HepG2 (cell line): Measurements from ENCODE around the gene RNF14. TPM values are rescaled to one million over a fixed set of nuclear protein-coding genes. Genes with fewer than 3 reads are reported as not detected.

ENCODE experiments used
- ATAC-seq: fragments of 200-7000 bp; cut with Tn5 transposase; 3 replicates; pipeline ENCODE4 v1.9.1; 2020; ENCODE audit warnings: mild to moderate bottlenecking, moderate library complexity
- BruUV-seq: library from RNA; stranded (reverse); fragments of 400-500 nt; replicated peaks from 2 replicates; lab custom pipeline; 2021; lab: Mats Ljungman, UMichigan
- CTCF ChIA-PET: fragments of 300-600 bp; formaldehyde crosslinking; extraction: SDS; loops from one replicate; lab custom pipeline; 2021; ENCODE audit warnings: low total read pairs, inconsistent platforms, low intra/inter-chr PET ratio; lab: Yijun Ruan, JAX
- POLR2A ChIA-PET: fragments of 350-600 bp; sonication (Branson Sonifier 250); formaldehyde crosslinking; loops from one replicate; lab custom pipeline; 2020; ENCODE audit warnings: antibody characterized with exemption, inconsistent platforms; lab: Yijun Ruan, JAX
- DNase-seq: peaks from one replicate; pipeline ENCODE4 v3.0.0-alpha.2; 2015; ENCODE audit warnings: low spot score
- FAIRE-seq: peaks from 3 replicates; lab custom pipeline; 2011; peaks lifted over from hg19 to GRCh38; lab: Jason Lieb, UNC
- H2AFZ ChIP-seq: one replicate; pipeline ENCODE4 v1.6.1; 2011; ENCODE audit warnings: low read length, inconsistent platforms
- H3K27ac ChIP-seq: fragments of 300-600 bp; 3 replicates; pipeline ENCODE4 v1.8.0; 2011; ENCODE audit warnings: mixed run types, mild to moderate bottlenecking, mixed read lengths, low read length, inconsistent platforms; ENCODE audit not compliant: insufficient read depth; ENCODE audit errors: extremely low read length
- H3K27me3 ChIP-seq, 2 experiments: fragments of 200-600 bp in 1 of 2; 2 replicates in 1 of 2; 3 replicates in 1 of 2; pipeline versions ENCODE4 v1.6.0 to v1.8.0; 2011; ENCODE audit warnings: low read length in 2 of 2, mild to moderate bottlenecking in 2 of 2, moderate library complexity in 2 of 2, inconsistent platforms in 1 of 2; ENCODE audit not compliant: insufficient read depth in 2 of 2, control insufficient read depth in 1 of 2
- H3K36me3 ChIP-seq, 2 experiments: fragments of 200-600 bp in 1 of 2; replicated peaks in 1 of 2; 2 replicates in 1 of 2; 3 replicates in 1 of 2; pipeline versions ENCODE4 v1.5.1 to v1.8.0; 2011; ENCODE audit warnings: low read length in 2 of 2, inconsistent platforms in 1 of 2; ENCODE audit not compliant: insufficient read depth in 2 of 2, control insufficient read depth in 1 of 2
- H3K4me1 ChIP-seq: 2 replicates; pipeline ENCODE4 v1.5.1; 2012; ENCODE audit warnings: low read length, inconsistent platforms; ENCODE audit not compliant: insufficient read depth
- H3K4me2 ChIP-seq: 2 replicates; pipeline ENCODE4 v1.6.0; 2011; ENCODE audit warnings: low read depth, low read length, inconsistent platforms
- H3K4me3 ChIP-seq, 3 experiments: fragments of 200-600 bp in 1 of 3; sonication (generic), shearing (Covaris generic) in 1 of 3; replicated peaks in 1 of 3; 2 replicates each; pipeline ENCODE4 v1.5.1; 2011 to 2016; ENCODE audit warnings: low read length in 3 of 3, inconsistent platforms in 2 of 3, low read depth in 2 of 3, mild to moderate bottlenecking in 2 of 3, control low read depth in 1 of 3, mixed read lengths in 1 of 3; ENCODE audit not compliant: insufficient read depth in 1 of 3
- H3K79me2 ChIP-seq: one replicate; pipeline ENCODE4 v1.6.1; 2011; ENCODE audit warnings: low read length, inconsistent platforms; ENCODE audit not compliant: insufficient read depth
- H3K9ac ChIP-seq: 2 replicates; pipeline ENCODE4 v1.6.0; 2011; ENCODE audit warnings: mild to moderate bottlenecking, low read depth, low read length, inconsistent platforms; ENCODE audit not compliant: insufficient read depth
- H3K9me3 ChIP-seq: 2 replicates; pipeline ENCODE4 v1.5.1; 2012; ENCODE audit warnings: mild to moderate bottlenecking, low read length
- H4K20me1 ChIP-seq: 2 replicates; pipeline ENCODE4 v1.6.0; 2011; ENCODE audit warnings: inconsistent platforms, mild to moderate bottlenecking, low read length, moderate library complexity; ENCODE audit not compliant: insufficient read depth
- AGO2 ChIP-seq: fragments of 200-400 bp; formaldehyde crosslinking; optimal IDR thresholded peaks from 2 replicates; pipeline ENCODE3; 2017; ENCODE audit warnings: mild to moderate bottlenecking, low read depth, low read length, moderate library complexity
- CBX2 ChIP-seq, 2 experiments: fragments of 200-600 bp in 1 of 2; sonication (generic); formaldehyde crosslinking in 1 of 2; IDR thresholded peaks; 2 replicates each; pipeline versions ENCODE4 v1.7.0 to v1.8.1; 2018 to 2022; ENCODE audit warnings: low read depth in 2 of 2, low read length in 1 of 2, mild to moderate bottlenecking in 1 of 2, missing genetic modification reagents in 1 of 2
- CCDC6 ChIP-seq: sonication (generic); formaldehyde crosslinking; IDR thresholded peaks from 2 replicates; pipeline ENCODE4 v1.8.1; 2022; ENCODE audit warnings: mild to moderate bottlenecking, missing genetic modification reagents, moderate library complexity
- EED ChIP-seq: sonication (generic); formaldehyde crosslinking; IDR thresholded peaks from 2 replicates; pipeline ENCODE4 v1.5.0; 2020; ENCODE audit warnings: mild to moderate bottlenecking, missing genetic modification reagents
- ETV5 ChIP-seq: IDR thresholded peaks from 2 replicates; pipeline ENCODE4 v1.6.1; 2018; ENCODE audit warnings: missing biosample characterization, missing genetic modification reagents, inconsistent platforms, borderline replicate concordance
- GATAD2A ChIP-seq: IDR thresholded peaks from 2 replicates; pipeline ENCODE4 v1.6.1; 2016
- HES4 ChIP-seq: sonication (generic); formaldehyde crosslinking; IDR thresholded peaks from 2 replicates; pipeline ENCODE4 v1.9.0; 2021; ENCODE audit warnings: mild to moderate bottlenecking, missing genetic modification reagents, borderline replicate concordance
- HNRNPH1 ChIP-seq: fragments of 200-400 bp; formaldehyde crosslinking; optimal IDR thresholded peaks from 2 replicates; pipeline ENCODE3; 2017; ENCODE audit warnings: mild to moderate bottlenecking, low read depth, low read length
- HOXA9 ChIP-seq: sonication (generic); formaldehyde crosslinking; IDR thresholded peaks from 2 replicates; pipeline ENCODE4 v1.8.1; 2022; ENCODE audit warnings: missing genetic modification reagents, mild to moderate bottlenecking, moderate library complexity, borderline replicate concordance
- ZFP36 ChIP-seq: fragments of 150-350 bp; IDR thresholded peaks from 2 replicates; pipeline ENCODE4 v1.6.1; 2018; ENCODE audit warnings: borderline replicate concordance, low read length, low read depth; ENCODE audit not compliant: partially characterized antibody
- ZNF180 ChIP-seq: sonication (generic); formaldehyde crosslinking; IDR thresholded peaks from 2 replicates; pipeline ENCODE4 v1.4.0; 2020; ENCODE audit warnings: low read depth, missing genetic modification reagents, borderline replicate concordance
- ZNF3 ChIP-seq: IDR thresholded peaks from 2 replicates; pipeline ENCODE4 v1.7.0; 2017; ENCODE audit warnings: inconsistent platforms
- ZNF547 ChIP-seq: sonication (generic); formaldehyde crosslinking; IDR thresholded peaks from 2 replicates; pipeline ENCODE4 v1.5.1; 2020; ENCODE audit warnings: mild to moderate bottlenecking, missing genetic modification reagents
- ZNF766 ChIP-seq: sonication (generic); formaldehyde crosslinking; IDR thresholded peaks from 2 replicates; pipeline ENCODE4 v1.5.0; 2020; ENCODE audit warnings: missing genetic modification reagents, borderline replicate concordance
- ZNF839 ChIP-seq: sonication (generic); formaldehyde crosslinking; IDR thresholded peaks from 2 replicates; pipeline ENCODE4 v1.4.0; 2020; ENCODE audit warnings: missing genetic modification reagents, mild to moderate bottlenecking, borderline replicate concordance
- ZNF879 ChIP-seq: sonication (generic); formaldehyde crosslinking; IDR thresholded peaks from 2 replicates; pipeline ENCODE4 v1.8.1; 2023; ENCODE audit warnings: missing genetic modification reagents
- WGBS: methylation state at CpG from one replicate; pipeline ENCODE4 v1.1.6; 2017; ENCODE audit warnings: low lambda C conversion rate; 5-methylcytosine and 5-hydroxymethylcytosine counted together
- in situ Hi-C: cut with HindIII; loops from 2 replicates; pipeline ENCODE4 v1.10.0; 2017; ENCODE audit warnings: low pct_unique_long_range_greater_than_20kb; ENCODE audit not compliant: extremely low pct_ligation_motif_present
- intact Hi-C: fragments of 100-400 bp; cut with micrococcal nuclease; formaldehyde crosslinking; loops from one replicate; pipeline ENCODE4 v1.10.0; 2022; ENCODE audit not compliant: unreplicated experiment
- polyA plus RNA-seq, 8 experiments: library from polyadenylated mRNA; depleted of rRNA in 3 of 8; stranded (reverse) in 7 of 8; unstranded in 1 of 8; fragments of >200 nt; fragmentation: Illumina TruSeq in 4 of 8; extraction: Trizol in 4 of 8; gene quantifications; 2 replicates each; pipeline versions ENCODE4 v1.2.1 to v1.2.3, GENCODE V29; 2011 to 2016; ENCODE audit warnings: low read depth in 4 of 8, missing spikeins in 1 of 8, mixed read lengths in 1 of 8; ENCODE audit not compliant: insufficient read depth in 1 of 8
- total RNA-seq, 5 experiments: library from RNA; depleted of rRNA; stranded (reverse); fragments of >200 nt; fragmentation: Illumina TruSeq; extraction: Trizol; gene quantifications; 2 replicates each; pipeline ENCODE4 v1.2.3, GENCODE V29; 2016; ENCODE audit warnings: low read depth in 1 of 5
- TF ChIP-seq, protein P1 (sequence below): sonication (generic); formaldehyde crosslinking; IDR thresholded peaks from 2 replicates; pipeline ENCODE4 v1.4.0; 2020; ENCODE audit warnings: mild to moderate bottlenecking, missing genetic modification reagents, borderline replicate concordance
- TF ChIP-seq, protein P2 (sequence below): sonication (generic); formaldehyde crosslinking; conservative IDR thresholded peaks from 2 replicates; pipeline ENCODE4 v1.4.0; 2020; ENCODE audit warnings: missing genetic modification reagents
- TF ChIP-seq, protein P3 (sequence below): fragments of 450-650 bp; IDR thresholded peaks from 2 replicates; pipeline ENCODE4 v1.6.1; 2017
- TF ChIP-seq, protein P4 (sequence below): IDR thresholded peaks from 2 replicates; pipeline ENCODE4 v1.6.1; 2016; ENCODE audit warnings: low read depth, borderline replicate concordance

Gene RNF14
- total and polyA plus RNA-seq, 2 of the 13 experiments (the other 11 are each of a cell fraction or from before 2014, with no cell fraction given), result 11.3 to 28.1 TPM

DNA sequence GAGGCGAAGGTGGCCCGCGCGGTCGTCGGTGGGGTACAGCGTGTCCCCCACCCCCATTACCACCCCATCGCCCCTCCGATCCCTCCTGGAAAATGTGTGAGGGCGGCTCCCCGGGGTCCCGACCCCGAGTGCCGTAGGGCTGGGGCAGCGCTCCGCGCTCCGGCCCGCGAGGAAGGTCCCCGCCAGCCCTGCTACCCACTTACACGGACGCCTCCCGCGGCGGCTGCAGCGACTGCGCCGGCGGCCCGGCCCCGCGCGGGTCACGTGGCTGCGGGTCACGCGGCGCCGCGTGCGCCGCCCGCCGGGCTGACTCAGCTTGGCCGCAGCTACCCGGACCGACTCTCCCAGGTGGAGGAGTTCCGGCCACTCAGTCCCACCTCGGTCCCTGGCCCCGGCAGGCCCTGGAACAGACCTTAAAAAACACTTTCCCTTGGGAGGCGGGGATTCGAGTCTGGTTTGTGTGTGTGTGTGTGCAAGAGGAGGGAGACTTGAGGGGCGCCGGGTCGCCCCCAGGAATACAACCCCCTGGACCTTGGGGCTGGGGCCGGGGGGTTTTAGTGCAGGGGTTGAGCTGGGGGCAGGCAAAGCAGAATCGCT is 44.0 kb downstream of the RNF14 start, which contains the start of gene GNPDA1:
Gene GNPDA1, minus strand, starts transcription at position 236 of the 597 bp plus-strand sequence. CDS start 992 bp downstream, outside the sequence.
- Histone ChIP-seq H3K4me2 (peak within 1 kb of the TSS; percentile 99), H3K4me1 (peaks cover 43% of the 10 kb centered on the region), H3K36me3 (peaks cover 0 to 3% of the 10 kb centered on the region in 2 experiments; a peak in 1 of 5 replicates), H3K27ac (peak within 1 kb of the TSS; percentile 70), H3K9me3 (no peaks in the 10 kb centered on the region), H3K79me2 (no peaks in the 10 kb centered on the region), H3K9ac (peak within 1 kb of the TSS; percentile 82), H3K4me3 (peak within 1 kb of the TSS; percentile 66 to 82 (median 68); a peak in 5 of 6 replicates), H2AFZ (peak within 1 kb of the TSS; percentile 2), H4K20me1 (no peaks in the 10 kb centered on the region), H3K27me3 (peaks cover 0 to 5% of the 10 kb centered on the region in 2 experiments; a peak in 1 of 5 replicates)
- FAIRE-seq (no peak), DNase-seq (peak; percentile 50), ATAC-seq (peak; percentile 91)
- BruUV-seq, result no TSS peak
- ChIA-PET POLR2A (interaction anchor here (0.7 to 2.2 kb wide), 8 partner anchors 9 to 89 kb away, joined by 3 to 12 read pairs (median 7); partner anchors contain the start of genes DELE1 and RNF14), CTCF (interaction anchor here (1.3 kb wide), 1 partner anchor 348 kb away, joined by 3 read pairs; no protein-coding TSS in a partner anchor)
- intact Hi-C loops (no loop called here), in situ Hi-C loops (no loop called here)
- 3% methylated on average over 22 of the region's 58 CpGs for WGBS
- TF ChIP-seq ZNF879 (CRISPR knock-in tag), result no peak
- TF ChIP-seq, protein P1, sequence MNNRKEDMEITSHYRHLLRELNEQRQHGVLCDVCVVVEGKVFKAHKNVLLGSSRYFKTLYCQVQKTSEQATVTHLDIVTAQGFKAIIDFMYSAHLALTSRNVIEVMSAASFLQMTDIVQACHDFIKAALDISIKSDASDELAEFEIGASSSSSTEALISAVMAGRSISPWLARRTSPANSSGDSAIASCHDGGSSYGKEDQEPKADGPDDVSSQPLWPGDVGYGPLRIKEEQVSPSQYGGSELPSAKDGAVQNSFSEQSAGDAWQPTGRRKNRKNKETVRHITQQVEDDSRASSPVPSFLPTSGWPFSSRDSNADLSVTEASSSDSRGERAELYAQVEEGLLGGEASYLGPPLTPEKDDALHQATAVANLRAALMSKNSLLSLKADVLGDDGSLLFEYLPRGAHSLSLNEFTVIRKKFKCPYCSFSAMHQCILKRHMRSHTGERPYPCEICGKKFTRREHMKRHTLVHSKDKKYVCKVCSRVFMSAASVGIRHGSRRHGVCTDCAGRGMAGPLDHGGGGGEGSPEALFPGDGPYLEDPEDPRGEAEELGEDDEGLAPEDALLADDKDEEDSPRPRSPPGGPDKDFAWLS (CRISPR knock-in tag), result no peak
- no peak for TF ChIP-seq CBX2 (IDR thresholded peaks at IDR 0.05; ENCODE audit: low read depth, low read length)
- no peak for TF ChIP-seq CBX2 (CRISPR knock-in tag; IDR thresholded peaks at IDR 0.05; ENCODE audit: low read depth)
- TF ChIP-seq, protein P2, sequence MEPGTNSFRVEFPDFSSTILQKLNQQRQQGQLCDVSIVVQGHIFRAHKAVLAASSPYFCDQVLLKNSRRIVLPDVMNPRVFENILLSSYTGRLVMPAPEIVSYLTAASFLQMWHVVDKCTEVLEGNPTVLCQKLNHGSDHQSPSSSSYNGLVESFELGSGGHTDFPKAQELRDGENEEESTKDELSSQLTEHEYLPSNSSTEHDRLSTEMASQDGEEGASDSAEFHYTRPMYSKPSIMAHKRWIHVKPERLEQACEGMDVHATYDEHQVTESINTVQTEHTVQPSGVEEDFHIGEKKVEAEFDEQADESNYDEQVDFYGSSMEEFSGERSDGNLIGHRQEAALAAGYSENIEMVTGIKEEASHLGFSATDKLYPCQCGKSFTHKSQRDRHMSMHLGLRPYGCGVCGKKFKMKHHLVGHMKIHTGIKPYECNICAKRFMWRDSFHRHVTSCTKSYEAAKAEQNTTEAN (CRISPR knock-in tag), result peak; percentile 18; the same call in 1 of the 2 replicates
- no peak for TF ChIP-seq EED (CRISPR knock-in tag)
- TF ChIP-seq ZFP36, result no peak
- 0 out of 2 replicates have a peak, but pooled peaks have one; percentile 59 for TF ChIP-seq ZNF180 (CRISPR knock-in tag)
- TF ChIP-seq ETV5 (CRISPR knock-in tag), result peak; percentile 45; the same call in 1 of the 2 replicates
- TF ChIP-seq HES4, result no peak
- TF ChIP-seq ZNF766, result peak; percentile 36; the same call in 1 of the 2 replicates
- TF ChIP-seq, protein P3, sequence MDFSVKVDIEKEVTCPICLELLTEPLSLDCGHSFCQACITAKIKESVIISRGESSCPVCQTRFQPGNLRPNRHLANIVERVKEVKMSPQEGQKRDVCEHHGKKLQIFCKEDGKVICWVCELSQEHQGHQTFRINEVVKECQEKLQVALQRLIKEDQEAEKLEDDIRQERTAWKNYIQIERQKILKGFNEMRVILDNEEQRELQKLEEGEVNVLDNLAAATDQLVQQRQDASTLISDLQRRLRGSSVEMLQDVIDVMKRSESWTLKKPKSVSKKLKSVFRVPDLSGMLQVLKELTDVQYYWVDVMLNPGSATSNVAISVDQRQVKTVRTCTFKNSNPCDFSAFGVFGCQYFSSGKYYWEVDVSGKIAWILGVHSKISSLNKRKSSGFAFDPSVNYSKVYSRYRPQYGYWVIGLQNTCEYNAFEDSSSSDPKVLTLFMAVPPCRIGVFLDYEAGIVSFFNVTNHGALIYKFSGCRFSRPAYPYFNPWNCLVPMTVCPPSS, result no peak
- TF ChIP-seq HOXA9, result no peak
- TF ChIP-seq ZNF547 (CRISPR knock-in tag), result no peak
- TF ChIP-seq ZNF3 (CRISPR knock-in tag), result no peak
- TF ChIP-seq, protein P4, sequence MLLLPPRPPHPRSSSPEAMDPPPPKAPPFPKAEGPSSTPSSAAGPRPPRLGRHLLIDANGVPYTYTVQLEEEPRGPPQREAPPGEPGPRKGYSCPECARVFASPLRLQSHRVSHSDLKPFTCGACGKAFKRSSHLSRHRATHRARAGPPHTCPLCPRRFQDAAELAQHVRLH (CRISPR knock-in tag), result 0 out of 2 replicates have a peak, but pooled peaks have one; percentile 28
- TF ChIP-seq GATAD2A (CRISPR knock-in tag), result peak; percentile 26; the same call in 1 of the 2 replicates
- peak; percentile 23 for TF ChIP-seq AGO2
- TF ChIP-seq CCDC6 (CRISPR knock-in tag), result no peak
- TF ChIP-seq HNRNPH1, result no peak
- no peak for TF ChIP-seq ZNF839 (CRISPR knock-in tag)
